H4 (cell line): Measurements from ENCODE around the gene SEMA6A. TPM values are rescaled to one million over a fixed set of nuclear protein-coding genes. Genes with fewer than 3 reads are reported as not detected.

Source experiments
- DNase-seq: peaks from one replicate; pipeline ENCODE4 v3.0.0-alpha.2; 2015; ENCODE audit warnings: low spot score
- total RNA-seq: library from RNA; depleted of rRNA; stranded (reverse); fragments of >200 nt; shearing (Covaris generic); gene quantifications from 2 replicates; pipeline ENCODE4 v1.2.3, GENCODE V29; 2014

The SEMA6A gene
- total RNA-seq, 1 experiment from 2014 or later: 1.5 TPM

DNA sequence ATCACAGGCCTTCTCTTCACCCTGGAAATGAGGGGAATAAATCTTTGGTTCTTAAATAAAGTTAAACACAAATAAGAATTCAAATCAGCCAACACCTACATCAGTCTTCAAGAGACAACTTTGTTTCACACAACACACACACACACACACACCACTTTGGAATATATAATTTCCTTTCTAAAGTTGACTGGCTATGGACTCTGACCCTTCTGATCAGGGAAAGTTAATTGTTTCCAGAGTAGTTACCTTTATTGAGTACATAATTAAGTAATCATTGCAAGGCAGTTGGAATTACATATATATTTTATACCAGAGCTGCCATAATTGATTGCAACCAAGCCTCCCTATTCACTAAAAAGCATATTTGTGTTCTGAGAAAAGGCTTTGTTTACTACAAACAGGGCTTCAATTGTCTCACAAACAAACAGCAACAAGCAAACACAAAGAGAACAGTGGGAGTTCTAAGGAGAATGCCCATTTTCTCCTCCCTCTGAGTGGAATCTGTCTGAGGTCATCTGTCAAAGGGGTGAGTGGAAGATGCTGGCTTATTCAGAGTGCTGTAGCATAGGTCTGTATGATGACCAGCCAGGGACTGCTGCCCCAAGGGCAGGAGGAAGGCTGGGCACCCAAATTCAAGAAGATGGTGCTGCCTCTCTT, 136.6 kb downstream of the SEMA6A start:
- no peak for DNase-seq

DNA sequence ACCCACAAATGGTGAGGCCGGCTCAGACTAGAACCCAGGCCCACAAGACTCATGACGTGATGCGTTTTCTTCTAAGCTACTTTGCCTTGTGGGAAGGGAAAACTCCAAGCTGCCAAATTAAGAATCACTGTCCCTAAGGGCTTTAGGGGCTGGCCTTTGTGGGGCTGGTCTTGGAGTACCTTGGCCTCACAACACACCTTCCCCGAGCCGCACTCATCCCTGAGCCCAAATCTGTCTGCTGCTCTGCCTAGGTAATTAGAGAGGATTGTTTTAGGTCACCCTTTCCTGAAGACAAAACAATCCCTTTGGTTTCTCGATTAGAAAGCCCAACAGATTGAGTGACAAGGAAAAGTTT, 137.3 kb downstream of the SEMA6A start:
- DNase-seq: no peak

- no peak for DNase-seq
Measured at GRCh38 chr5:116436674-116437350, 137.8 kb downstream of the SEMA6A start.

DNA sequence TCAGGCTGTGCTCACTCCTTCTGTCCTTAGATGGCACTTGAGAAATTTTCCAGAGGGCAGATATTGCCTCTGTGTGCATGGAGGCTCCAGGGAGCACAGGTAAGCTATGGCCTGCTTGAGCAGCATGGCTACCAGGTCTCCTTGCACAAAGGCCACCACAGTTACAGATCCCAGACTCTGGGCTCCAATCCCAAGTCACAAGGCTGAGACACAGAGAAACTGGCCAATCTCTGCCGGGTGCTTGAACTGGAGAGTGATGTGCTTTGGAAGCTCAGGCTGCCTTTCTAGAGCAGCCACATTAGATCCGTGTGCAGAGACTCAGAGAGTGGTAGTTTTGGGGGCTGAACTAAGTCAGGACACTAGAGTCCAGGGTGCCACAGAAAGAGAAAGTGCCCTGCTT, 145.7 kb downstream of the SEMA6A start:
- no peak for DNase-seq

DNA sequence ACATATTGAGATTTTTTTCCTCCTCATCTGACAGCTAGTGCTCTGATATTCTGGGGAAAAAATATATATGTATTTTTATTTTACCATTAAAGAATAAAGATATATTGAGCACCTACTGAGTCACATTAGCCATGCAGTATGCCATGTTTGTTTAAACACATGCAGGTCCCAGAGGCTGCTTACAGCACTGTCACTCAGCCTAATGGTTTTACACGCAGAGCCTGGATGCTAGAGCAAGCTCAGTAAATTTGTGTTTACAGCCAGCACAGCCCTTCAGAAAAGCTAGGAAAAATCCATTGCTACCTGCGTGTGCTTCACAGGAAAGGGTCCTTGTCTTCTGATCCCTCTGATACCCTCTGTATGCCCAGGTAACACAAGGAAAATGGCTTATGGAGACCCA, 146.2 kb downstream of the SEMA6A start:
- DNase-seq: no peak

GRCh38 chr5:116424951-116425350, 149.7 kb downstream of the SEMA6A start:
- DNase-seq: no peak

DNA sequence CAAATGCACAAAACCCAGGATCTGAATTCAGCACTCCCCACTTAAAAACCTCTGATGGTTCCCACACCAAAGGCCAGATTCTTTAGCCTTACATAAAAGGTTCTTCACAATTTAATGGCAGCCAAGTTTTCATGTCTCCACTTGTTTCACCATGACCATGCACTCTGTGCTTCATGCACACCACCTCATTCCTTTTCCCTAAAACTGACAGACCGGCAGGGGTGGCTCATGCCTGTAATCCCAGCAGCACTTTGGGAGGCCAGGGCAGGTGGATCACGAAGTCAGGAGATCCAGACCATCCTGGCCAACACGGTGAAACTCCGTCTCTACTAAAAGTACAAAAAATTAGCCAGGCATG, 150.4 kb downstream of the SEMA6A start:
- no peak for DNase-seq

DNA sequence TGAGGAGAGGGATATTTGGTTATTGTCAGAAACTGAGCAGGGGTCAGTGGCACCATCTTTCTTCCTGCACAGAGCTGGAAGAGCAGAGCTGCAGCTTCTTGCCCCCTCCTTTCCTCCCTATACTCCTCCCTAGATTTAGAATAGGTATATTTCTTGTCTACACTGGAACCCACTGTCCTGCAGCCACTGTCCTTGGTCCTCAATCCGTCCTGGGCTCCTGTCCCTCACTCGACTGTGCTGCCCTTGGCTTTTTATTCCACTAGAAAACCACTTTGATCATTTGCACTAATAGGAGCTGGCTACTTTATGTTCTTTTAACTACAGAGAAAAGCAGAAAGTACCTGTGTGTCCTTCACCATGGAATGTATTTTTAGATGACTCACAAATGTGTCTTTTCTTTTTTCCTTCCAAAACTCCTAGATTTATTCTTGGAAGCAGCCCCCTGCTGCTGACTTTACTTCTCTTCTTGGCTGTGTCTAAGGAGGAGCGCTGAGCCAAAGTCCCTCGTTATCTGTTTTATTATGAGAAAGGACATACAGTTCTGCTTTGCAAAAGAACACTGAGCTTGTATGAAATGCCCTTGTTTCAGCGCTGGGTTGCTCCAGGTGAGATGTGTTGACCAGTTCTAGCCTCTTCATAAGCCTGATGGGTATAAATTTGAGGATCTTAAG, 150.9 kb downstream of the SEMA6A start:
- no peak for DNase-seq

- no peak for DNase-seq
Measured at GRCh38 chr5:116423141-116423540, 151.5 kb downstream of the SEMA6A start.

- DNase-seq: no peak
Measured at GRCh38 chr5:116421080-116421629, 153.5 kb downstream of the SEMA6A start.

- DNase-seq: no peak
Measured at GRCh38 chr5:116420540-116420939, 154.1 kb downstream of the SEMA6A start.

DNA sequence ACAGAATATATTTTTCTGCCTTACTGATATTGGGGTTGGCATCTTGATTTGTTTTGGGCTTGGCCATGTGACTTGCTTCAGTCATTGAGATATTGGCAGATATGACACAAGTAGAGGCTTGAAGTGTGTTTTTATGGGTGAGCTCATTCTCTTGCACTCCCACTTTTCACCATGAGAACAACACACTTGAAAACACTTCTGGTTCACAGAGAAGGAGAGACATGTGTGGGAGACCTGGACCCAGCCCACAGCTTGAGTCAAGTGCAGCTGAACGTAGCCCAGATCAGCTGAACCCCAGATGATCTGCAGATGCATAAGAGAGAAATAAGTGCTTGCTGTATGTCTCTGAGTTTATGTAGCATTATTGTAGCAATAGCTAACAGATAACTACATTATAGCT, 155.4 kb downstream of the SEMA6A start:
- DNase-seq: no peak

DNA sequence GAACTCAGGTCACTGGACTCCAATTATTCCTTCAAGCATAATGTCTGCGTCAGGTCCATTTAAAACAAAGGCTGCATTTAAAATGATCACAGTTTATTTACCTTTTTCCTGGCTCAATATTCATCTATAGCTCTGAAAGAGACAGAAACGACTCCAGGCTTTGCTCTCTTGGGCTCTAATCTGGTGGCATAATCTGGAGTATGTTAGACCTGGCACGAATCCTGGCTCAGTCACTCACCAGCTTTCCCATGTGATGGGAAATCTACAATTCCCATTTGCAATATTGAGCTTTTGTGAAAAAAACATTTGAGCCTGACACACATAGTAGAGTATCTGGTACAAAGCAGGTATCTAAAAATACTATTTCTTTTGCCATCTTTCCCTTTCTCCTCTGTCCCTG, 155.8 kb downstream of the SEMA6A start:
- no peak for DNase-seq

- no peak for DNase-seq
Measured at GRCh38 chr5:116418016-116418415, 156.6 kb downstream of the SEMA6A start.

DNA sequence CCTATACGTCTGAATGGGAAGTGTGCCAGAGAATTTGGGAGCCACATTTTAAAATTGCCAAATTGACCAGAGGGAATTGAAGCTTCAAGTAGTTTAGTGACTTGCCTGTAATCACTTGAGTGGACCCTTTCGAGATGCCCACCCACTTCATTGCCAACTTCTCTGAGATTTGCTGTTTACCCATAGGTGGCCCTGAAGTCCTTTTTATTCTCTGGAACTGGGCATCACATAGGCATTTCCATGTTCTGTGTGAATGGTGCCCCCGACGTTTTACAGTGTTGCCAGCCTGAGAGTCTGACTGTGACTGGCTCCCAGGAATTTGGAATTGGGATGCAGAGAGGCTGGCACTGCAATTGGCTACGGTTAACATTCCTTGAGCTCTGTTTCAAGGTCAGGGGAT, 158.6 kb downstream of the SEMA6A start:
- no peak for DNase-seq

DNA sequence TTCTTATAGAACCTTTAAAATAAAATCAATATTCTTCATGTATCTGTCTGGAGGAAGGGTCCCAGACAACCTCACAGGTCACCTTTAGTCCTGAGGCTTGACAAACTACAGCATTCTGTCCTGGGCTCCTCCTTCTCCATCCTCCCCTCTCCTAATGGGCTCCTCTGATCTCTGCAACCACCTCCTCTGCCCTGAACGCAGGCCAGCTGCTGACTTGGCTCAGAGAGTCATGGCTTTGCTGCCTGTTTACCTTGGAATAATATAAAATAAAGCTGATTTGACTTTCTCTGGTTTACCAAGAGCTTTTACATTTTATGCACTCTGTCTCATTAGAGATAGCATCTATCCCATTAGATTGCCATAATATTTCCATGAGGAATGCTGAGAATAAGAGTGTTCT, 159.4 kb downstream of the SEMA6A start:
- DNase-seq: no peak

DNA sequence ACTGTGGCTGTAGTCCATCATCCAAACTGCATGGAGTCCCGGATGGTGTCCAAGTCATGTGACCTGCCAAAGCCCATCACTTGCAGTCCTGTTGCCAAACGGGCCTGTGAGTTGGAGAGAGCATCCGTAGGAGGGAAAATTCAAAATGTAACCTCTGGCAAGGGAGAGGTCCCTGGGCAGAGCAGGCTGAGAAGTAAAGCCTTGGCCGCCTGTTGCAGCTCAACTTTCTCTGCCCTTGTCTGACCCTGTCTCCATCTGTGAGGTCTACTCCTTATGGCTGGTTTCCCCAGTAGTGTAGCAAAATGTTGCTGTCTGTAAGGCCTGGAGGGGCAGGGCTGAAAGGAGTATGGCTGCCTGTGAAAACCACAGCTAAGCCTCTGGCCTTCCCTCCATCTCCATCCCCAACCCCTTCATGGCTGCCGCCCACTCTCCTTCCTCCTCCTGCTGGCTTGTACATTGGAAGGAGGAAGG, 163.5 kb downstream of the SEMA6A start:
- no peak for DNase-seq

DNA sequence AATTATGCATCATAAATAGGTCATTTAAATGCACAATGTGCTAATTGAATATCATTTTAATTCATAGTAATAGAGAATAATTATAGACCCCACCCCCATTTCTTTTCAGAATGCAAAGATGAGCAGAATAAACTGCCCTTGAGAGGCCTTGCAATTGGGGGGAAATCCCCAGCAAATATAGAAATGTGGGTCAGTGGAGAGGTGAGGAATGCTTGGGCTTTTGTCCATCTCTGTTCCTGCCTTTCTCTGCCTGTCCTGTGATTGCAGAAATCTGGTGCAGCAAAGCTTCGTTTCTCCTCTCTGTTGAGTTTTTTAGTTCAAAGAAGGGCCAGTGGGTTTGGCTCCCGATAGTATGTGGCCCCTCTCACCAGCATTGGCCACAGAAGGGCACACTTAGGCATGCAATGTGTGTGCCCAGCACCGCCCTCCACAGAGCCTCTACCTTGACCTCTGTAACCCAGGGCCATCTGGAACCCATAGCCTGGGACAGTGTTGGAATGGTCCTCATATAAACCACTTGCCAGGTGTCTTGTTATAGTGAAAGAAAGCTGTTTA, 164.2 kb downstream of the SEMA6A start:
- DNase-seq: no peak

DNA sequence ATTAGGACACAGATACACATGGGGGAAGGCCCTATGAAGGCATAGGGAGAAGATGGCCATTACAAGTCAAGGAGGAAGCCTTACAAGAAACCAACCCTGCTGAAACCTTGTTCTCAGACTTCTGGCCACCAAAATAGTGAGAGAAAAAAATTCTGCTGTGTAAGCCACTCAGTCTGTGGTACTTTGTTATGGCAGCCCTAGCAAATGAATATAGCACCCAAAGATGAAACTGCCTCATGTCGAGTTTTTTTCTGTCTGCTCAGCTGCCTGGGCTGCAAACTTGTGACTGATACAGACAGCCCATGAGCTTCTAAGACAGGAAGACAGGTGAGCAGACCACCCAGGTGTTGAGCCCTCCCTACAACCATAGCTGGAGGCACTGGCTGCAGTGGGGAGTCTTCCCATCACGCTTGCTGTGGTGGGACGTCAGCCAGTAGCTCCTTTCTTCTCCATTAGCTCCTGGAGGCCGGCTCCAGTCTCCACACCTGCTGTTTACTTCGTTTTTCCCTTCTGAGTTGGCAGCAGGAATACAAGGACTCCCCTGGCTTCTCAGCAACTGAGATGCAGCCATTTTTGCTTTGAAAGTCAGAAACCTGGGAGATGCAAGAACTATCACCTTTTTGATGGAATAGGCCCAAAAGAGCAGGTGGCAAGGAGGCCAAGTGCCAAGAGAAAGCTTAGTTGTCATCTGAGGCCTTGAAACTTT, 164.9 kb downstream of the SEMA6A start:
- no peak for DNase-seq

- DNase-seq: no peak
Measured at GRCh38 chr5:116406306-116407041, 168.1 kb downstream of the SEMA6A start.

DNA sequence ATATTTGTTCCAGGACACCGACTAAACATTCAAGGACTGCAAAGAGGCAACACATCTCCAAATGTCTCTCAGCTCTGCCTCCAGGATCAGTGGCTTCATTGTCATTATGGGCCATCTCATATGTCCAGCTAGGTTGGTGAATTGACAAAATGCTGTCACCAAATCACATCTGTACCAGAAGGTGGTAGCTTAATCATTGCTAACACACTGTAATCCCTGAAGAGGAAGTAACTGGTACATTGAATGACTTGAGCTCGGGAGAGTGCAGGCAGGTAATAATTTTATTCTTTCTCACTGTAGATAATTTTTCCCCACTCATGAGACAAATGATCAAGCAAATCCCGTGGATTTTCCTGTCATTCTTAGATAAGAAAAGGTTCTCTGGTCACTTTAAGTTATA, 169.8 kb downstream of the SEMA6A start:
- DNase-seq: no peak
